Activated CD4-positive, alpha-beta T cell treated with anti-CD3 and anti-CD28 coated beads, Interleukin-2, Interleukin-6, amounts not matched to agents 100 ng/mL and 50 ng/mL, durations not matched to agents 16 hours and 8 hours (primary cell): ENCODE data around the gene KCTD8.
"Not testable (repeated sequence)": the region's sequence is repeated elsewhere in the genome, so short reads cannot be mapped to it uniquely, and the experiment has no call there.

Experiments
- DNase-seq: peaks from one replicate; pipeline ENCODE4 v3.0.0-alpha.2; 2020

The KCTD8 gene

DNA sequence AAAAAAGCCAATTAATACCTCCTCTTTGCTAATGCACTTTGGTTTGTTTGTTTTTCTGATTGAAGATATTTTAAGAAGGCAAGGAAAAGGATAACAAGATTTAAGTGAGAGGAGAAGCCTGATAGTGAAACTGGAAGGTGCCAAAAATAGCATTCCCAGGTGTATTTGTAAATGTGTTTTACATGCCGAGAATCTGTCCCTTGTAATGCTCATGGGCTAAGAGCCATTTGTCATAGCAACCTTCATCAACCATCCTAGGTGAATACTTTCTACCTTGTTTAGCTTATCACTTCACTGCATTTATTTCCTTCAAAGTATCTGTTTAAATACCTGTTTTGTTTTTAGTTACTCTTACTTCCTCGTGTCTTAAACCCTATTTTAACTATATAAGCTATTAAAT is 127.8 kb downstream of the KCTD8 start:
- no peak for DNase-seq

DNA sequence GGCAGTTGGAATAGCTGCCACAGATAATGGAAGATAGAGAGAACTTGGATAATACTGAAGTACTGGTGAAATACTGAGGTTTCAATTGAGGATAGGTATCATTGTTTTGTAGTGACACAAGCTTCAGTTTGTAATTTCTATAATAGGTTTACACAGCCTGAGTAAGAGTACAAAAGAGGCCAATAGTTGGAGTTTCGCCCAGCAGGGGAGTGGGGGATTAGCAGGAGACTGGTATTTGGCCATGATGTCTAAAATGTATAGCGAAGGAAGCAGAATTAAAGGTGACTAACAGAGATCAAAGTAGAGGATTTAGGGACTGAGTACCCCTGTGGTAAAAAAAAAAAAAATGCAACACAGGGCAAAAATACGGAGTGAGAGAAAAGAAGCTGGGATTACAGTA is 129.5 kb downstream of the KCTD8 start:
- DNase-seq, result no peak

DNA sequence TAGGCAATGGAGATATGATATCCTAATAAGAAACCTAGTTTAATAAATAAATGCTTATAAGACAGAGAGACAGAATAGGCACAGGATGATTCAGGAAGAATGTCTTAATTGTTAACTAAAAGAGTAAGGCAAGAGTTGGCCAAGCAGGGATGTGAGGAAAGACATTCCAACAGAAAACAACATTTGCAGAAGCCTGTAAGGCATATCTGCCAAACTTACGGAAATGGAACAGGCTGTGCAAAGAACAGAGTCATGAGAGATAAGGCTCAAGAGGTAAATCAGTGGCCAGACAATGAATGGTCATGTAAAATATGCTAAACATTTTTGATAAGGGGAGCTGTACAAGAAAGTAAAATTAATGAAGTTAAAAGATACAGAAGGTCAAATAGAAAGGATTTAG is 134.9 kb downstream of the KCTD8 start:
- no peak for DNase-seq

- no peak for DNase-seq
Measured at GRCh38 chr4:44287505-44287904, 161.1 kb downstream of the KCTD8 start.

DNA sequence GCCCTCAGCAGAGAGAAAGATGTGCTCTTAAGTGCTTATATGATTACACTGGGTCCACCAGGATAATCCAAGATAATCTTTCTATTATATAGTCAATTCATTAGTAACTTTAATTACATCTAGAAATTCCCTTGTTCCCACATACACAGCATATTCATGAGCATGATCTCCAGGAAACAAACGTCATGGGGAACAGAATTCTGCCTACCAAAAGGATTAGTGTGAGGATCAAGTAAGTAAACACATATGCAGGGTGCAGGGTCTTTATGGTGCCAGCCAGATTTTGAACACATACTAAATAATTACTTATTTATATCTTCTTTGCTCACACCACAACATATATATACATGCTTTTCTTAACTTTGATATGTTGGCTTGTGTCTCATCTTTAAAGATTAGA is 169.1 kb downstream of the KCTD8 start:
- no peak for DNase-seq

GRCh38 chr4:44279066-44279465 is 169.5 kb downstream of the KCTD8 start:
- DNase-seq, result no peak

DNA sequence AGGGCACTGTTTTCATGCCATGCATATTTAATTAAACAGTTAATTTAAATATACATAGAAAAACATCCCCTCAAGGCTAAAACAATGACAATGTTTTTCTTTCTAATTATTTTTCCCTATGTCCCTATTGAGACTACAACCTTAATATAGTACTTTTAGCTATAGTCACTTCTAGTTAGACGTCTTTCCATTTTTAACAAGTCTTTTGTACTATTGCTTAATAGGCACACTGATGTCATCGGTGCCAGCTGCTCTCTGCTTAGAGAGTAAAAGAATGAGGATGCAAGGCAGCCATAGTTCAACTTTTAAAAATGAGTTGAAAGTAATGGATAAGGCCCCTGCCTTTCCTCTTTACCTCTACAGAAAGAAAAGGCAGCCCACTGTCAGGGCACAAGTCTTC is 191.1 kb downstream of the KCTD8 start:
- no peak for DNase-seq

DNA sequence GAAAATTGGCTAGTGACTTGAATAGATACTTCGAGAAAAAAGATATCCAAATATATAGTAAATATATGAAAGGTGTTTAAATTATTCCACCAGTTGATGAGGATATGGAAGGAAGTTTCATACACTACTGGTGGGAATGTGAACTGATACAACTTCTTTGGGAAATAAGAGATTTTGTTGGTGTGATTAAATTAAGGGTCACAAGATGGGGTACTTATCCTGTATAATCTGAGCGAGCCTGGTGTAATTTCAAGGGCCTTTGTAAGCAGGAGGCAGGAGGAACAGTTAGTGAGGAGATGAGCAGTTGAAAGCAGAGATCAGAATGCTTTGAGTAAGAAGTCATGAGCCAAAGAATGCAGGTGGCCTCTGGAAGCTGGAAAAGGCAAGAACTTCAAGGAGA is 192.2 kb downstream of the KCTD8 start:
- no peak for DNase-seq

DNA sequence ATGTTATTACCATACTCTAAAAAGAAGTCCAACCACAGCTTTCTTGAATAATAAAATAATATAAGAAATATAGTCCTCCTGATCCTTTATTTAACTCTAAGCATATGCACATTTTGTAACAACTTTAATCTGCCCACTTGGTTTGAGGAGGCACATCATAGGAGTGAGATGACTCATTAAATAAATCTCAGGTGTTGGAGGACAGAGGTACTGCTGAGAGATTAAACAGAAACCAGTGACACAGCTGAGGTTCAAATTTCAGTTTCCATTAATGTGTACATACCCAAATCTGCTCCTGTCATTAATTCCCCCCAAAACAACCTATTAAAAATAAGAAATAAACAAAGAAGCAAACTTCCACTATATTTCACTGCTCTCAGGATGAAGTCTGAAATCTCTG is 211.0 kb downstream of the KCTD8 start:
- DNase-seq, result no peak

- DNase-seq, result no peak
Measured at GRCh38 chr4:44235897-44236296, 212.7 kb downstream of the KCTD8 start.

- no peak for DNase-seq
Measured at GRCh38 chr4:44232262-44232661, 216.3 kb downstream of the KCTD8 start.

DNA sequence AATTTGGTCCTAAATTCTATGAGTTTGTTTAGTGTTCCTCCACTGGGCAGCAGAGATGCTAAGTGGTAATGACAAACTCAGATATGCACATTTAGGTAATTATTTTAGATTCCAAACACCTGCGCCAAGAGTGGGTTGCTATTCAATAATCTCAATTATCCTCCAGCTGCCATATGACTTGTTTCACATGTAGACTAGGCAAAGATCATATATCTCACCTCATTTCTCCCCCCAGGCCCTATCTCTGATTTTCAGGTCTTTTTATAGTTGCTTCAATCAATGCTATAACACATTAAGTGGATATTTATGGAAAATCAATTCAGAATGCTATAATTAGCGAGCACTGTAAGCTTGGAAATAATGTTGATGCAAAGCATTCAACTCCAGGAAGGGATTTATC is 217.6 kb downstream of the KCTD8 start:
- DNase-seq, result no peak

GRCh38 chr4:44228326-44228725 is 220.3 kb downstream of the KCTD8 start:
- no peak for DNase-seq

DNA sequence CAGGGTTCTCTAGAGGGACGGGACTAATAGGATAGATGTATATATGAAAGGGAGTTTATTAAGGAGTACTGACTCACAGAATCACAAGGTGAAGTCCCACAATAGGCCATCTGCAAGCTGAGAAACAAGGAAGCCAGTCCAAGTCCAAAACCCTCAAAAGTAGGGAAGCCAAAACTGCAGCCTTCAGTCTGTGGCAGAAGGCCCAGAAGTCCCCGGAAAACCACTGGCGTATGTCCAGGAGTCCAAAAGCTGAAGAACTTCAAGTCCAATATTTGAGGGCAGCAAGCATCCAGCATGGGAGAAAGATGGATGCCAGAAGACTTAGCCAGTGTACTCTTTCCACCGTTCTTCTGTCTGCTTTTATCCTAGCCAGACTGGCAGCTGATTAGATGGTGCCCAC is 227.2 kb downstream of the KCTD8 start:
- DNase-seq, result no peak

- no peak for DNase-seq
Measured at GRCh38 chr4:44210750-44211149, 237.9 kb downstream of the KCTD8 start.

- no peak for DNase-seq
Measured at GRCh38 chr4:44196796-44197195, 251.8 kb downstream of the KCTD8 start.

- DNase-seq, result no peak
Measured at GRCh38 chr4:44194365-44194764, 254.2 kb downstream of the KCTD8 start.

- DNase-seq, result no peak
Measured at GRCh38 chr4:44186850-44187246, 261.8 kb downstream of the KCTD8 start.

- DNase-seq, result no peak
Measured at GRCh38 chr4:44186096-44186849, 262.3 kb downstream of the KCTD8 start.

DNA sequence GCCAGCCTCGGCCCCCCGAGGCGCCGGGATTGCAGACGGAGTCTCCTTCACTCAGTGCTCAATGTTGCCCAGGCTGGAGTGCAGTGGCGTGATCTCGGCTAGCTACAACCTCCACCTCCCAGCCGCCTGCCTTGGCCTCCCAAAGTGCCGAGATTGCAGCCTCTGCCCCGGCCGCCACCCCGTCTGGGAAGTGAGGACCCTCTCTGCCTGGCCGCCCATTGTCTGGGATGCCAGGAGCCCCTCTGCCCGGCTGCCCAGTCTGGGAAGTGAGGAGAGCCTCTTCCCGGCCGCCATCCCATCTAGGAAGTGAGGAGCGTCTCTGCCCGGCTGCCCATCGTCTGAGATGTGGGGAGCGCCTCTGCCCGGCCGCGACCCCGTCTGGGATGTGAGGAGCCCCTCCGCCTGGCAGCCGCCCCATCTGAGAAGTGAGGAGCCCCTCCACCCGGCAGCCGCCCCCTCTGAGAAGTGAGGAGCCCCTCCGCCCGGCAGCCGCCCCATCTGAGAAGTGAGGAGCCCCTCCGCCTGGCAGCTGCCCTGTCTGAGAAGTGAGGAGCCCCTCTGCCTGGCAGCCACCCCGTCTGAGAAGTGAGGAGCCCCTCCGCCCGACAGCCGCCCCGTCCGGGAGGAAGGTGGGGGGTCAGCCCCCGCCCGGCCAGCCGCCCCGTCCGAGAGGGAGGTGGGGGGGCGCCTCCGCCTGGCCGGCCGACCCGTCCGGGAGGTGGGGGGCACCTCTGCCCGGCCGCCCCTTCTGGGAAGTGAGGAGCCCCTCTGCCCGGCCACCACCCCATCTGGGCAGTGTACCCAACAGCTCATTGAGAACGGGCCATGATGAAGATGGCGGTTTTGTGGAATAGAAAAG is 266.9 kb downstream of the KCTD8 start:
- DNase-seq, result not testable (repeated sequence)

DNA sequence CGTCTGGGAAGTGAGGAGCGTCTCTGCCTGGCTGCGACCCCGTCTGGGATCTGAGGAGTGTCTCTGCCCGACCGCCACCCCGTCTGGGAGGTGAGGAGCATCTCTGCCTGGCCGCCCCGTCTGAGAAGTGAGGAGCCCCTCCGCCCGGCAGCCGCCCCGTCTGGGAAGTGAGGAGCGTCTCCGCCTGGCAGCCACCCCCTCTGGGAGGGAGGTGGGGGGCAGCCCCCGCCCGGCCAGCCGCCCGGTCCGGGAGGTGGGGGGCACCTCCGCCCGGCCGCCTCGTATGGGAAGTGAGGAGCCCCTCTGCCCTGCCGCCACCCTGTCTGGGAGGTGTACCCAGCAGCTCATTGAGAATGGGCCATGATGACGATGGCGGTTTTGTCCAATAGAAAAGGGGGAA is 280.8 kb downstream of the KCTD8 start:
- not testable (repeated sequence) for DNase-seq

- DNase-seq, result no peak
Measured at GRCh38 chr4:44165938-44166337, 282.7 kb downstream of the KCTD8 start.

DNA sequence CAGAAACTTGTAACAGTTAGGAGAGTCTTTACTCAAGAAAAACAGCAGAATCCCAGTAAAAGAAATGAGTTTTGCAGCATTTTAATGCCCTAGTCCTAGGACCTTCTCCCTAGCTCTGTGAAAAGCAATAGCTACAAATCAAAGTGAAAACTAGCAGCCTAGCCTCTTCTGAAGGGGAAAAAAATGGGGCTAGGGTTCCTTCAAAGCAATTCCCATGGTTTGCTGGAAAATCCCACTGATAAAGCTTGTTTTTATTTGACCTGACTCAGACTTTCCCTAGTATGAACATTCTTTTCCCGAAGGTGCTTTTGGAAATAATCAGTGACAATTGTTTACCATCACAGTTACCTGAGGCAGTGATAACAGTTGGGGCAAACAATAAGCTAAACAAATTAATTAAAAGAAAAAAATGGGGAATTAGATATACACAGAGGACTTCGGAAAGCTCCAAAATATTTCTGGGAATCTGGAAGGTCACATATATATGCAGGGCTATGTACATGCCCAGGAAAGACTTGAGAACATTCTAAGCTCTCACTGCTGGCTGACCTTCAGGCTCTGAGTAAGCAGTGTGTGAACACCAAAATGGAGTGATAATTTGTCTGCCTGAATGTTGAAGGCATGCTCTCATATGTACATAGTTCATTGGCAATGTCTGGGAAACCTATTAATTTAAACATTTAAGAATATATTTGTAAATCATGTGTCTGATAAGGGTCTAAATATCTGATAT is 285.9 kb downstream of the KCTD8 start:
- no peak for DNase-seq

DNA sequence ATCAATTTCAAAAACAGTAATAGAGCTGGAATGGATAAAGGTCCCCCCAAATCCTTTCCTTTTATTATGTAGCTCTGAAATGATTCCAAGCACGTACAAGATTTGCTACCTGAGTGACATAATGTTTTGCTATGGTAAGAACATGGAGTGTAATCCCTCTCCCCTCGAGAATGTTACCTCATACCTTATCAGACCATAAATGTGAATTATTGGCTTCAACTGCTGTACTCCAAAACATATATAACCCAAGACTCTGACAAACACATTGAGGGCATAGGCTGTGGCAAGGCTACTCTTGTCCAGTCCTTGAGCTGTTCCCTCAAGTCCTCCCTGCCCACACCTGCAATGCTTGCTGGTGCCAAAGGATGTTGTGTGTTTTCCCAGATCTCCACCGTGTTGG is 286.9 kb downstream of the KCTD8 start:
- no peak for DNase-seq
